GM18499 (cell line): ENCODE measurements around the gene RWDD4.

ENCODE experiments used
- ATAC-seq: cut with Tn5 transposase; IDR thresholded peaks from one replicate; pipeline ENCODE4 v1.9.1; 2021; ENCODE audit warnings: moderate number of reproducible peaks; ENCODE audit not compliant: insufficient read depth, unreplicated experiment

Gene RWDD4

DNA sequence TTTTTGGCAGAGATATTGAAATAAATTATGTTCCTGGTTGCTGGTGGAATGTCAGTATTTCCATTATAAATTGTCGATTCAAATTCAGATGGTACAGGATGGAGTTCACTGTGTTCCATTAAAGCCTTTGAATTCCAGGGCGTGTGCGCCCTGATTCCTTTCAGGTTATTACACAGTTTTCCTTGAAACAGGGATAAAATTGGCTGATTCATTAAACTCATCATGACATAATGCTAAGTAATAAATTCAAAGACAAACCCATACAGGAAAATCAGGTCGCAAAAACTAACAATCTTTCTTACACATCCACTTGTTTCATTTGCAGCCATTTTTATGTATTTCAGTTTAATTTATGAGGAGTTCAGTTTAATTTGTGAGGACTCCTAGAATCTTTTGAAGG, 51.1 kb downstream of the RWDD4 start:
- ATAC-seq = no peak

DNA sequence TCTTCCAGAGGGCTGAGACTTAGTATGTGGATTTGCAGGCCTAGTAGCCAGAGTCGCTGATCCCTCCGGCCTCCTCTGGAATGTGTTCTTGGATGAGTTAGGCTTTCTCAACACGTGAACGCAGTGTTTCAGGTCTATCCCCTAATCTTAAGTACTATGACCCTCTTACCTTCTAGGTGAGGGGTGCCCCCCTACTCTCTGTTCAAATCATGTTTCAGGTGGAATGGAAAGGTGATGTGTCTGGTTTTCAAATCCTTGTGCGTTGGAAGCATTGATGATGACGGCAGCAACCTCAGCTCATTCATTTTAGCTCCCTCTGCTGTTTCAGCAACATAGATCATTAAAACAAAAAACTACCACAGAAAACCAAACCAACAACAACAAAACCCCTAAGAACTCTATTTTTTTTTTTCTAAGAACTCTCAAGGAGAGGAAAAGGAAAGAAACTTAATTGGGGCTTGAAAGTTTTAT, 56.4 kb downstream of the RWDD4 start:
- no peak for ATAC-seq

DNA sequence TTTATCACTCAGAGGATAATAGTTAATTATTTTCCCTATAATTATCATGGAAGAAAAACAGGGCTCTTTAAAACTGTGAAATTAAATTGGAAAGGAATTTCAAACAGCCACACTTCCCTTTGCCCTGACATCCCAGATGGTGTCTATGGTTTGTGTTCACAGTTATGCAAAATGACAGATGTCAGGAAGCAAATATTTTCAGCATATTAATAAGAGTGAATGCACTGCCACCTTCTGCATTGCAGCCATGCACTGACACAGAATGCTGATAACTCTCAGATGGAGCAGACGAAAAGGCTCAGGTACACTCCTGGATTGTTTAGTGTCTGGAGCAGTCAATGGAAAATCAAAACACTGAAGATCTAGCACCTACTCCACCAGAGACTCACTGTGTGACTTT, 57.6 kb downstream of the RWDD4 start:
- no peak for ATAC-seq

DNA sequence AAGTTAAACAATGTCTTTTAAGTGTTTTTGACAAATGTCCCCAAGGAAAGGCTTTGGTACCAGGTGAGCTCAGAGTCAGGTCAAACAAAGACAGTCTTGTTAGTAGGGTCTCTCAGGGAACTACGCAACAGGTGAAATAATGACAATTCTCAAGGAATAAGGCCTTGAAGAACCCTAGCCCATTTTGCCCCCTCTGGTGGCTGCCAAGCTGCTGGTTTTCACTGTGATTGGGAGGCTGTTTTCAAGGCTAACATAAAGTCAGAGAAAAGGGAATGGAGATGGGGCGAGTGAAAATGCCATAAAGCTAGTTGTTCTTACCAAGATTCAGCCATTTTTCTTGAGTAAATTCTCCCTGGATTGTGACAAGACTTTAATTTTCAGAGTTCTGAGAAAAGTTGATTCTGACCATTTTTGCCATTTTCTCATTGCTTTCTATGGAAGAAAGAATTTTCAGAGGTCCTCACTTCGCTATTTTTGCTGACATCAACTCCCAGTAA, 58.7 kb downstream of the RWDD4 start:
- ATAC-seq = no peak

DNA sequence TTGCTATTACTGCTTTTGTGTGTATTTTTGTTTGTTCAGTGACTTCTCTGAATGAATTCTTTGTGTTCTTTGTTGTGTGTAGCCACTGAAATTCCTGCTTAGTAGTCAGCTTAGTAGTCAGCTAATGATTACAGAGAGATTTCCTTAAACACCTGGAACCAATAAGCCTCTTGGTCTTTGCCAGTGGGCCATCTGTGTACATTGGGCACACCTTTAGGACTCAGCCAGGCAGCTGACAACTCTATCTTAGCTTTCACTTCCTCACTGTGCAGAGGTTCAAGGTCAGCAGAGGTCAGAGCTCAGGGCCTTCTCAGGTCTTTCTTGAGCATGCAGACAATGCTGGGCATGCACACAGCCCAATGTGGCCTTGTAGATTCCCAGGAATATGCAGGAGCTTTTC, 59.3 kb downstream of the RWDD4 start:
- ATAC-seq = no peak

DNA sequence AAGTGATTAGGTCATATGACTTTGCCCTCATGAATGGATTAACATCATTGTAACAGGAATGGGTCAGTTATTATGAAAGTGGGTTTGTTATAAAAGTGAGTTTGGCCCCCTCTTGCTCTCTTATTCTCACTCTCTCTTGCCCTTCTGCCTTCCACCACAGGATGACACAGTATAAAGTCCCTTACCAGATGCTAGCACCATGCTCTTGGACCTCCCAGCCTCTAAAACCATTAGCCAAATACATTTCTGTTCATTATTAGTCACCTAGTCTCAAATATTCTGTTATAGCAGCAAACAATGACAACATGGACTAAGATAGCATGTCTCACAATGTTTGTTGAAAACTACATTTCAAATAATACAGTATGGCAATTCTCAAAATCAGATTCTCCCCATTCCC, 59.7 kb downstream of the RWDD4 start:
- no peak for ATAC-seq

DNA sequence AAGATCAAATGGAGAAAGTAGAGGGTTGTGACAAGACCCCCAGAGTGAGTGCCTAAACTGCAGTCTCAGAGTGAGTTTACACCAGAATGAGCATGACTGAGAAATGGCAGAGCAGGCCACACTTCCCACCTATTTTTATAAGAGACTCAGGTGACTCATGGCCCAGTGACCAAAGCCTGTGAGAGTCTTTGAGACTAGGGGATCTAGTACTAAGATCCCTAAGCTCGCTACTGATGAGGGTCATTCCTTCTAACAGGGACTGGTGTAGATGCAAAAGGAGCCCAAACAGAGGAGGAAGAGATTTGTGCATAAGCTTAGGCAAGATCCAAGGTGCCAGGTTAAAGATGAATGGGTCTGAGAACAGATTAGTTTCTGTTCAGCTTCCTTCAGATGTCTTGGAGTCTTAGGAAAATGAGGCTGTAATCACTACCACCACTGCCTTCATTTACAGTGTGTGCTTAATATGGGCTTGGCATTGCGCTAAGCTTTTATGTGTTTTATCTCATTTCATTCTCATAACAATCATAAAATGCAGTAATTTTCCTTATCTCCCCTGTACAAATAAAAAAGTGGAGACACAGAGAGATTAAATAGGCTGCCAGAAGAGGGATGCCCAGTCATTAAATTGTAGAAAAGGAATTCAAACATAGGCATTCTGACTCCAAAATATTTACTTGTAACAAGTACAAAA, 62.8 kb downstream of the RWDD4 start:
- ATAC-seq = no peak

DNA sequence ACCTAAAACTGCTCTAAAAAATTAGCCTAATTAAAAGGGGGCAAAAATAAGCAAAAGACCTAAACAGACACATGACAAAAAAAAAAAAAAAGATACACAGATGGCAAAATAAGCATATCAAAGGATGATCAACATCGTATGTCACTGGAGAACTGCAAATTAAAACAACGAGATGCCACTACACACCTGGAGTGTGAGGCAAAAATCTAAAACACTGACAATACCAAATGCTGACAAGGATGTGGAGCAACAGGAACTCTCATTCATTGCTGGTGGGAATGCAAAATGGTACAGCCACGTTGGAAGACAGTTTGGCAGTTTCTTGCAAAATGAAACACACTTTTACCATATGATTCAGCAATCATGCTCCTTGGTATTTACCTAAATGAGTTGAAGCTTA, 64.2 kb downstream of the RWDD4 start:
- ATAC-seq = no peak

DNA sequence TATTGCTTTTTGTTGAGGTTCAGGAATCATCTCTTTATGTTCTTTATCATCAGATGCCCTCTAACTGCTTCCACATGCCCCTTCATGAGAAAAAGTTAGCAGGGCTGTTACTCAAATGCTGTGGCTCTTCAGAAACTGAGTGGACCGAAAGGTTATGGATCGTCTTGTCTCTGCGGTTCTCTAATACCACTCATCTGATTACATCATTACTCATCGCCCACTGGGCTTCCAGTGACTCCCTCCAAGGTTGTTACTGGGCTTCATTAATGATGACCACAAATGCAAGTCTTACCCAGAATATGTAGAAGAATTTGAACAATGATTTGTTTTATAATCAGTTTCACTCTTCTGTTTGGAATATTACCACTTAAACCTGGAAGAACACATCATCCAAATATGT, 67.7 kb downstream of the RWDD4 start:
- no peak for ATAC-seq
